CD4-positive, alpha-beta T cell treated with Interleukin-1 beta for 1 hour (primary cell): Measurements from ENCODE around the gene KCNE3.

Source experiments
- DNase-seq, 2 donors: peaks; one replicate each; pipeline ENCODE4 v3.0.0-alpha.2; 2020 to 2022

Gene KCNE3

GRCh38 chr11:74471037-74471436, 3.7 kb upstream of the KCNE3 start:
- no peak for DNase-seq

- DNase-seq, result no peak
These were observed 3.2 kb upstream of the KCNE3 start for GRCh38 chr11:74470526-74470925.

DNA sequence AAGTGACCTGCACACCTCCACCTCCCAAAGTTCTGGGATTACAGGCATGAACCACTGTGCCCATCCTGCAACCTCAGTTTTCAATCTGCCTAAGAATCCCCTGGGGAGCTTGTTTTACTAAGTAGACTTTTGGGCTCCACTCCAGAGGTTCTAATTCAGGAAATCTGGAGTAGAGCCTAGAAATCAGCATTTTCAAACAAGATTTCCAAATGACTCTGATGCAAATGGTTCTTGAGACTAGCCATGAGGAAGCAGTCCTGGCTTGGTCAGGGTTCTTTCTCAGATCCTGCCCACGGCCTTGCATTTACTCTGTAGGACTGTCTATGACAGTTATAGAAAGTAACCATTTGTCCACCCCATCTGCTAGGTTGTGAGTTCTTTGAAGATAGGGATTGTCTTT, 1.6 kb upstream of the KCNE3 start:
- no peak for DNase-seq

DNA sequence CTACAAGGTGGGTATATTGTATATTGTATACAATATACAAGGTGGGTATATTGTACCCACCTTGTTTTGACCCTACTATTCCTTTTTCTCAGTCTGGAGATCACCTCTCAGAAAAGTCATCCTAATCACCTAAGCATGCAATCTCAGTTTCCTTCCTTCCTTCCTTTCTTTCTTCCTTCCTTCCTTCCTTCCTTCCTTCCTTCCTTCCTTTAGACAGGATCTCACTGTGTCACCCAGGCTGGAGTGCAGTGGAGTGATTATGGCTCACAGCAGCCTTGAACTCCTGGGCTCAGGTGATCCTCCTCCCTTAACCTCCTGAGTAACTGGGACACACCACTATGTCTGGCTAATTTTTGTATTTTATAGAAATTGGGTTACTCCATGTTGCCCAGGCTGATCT, 1.2 kb upstream of the KCNE3 start:
- DNase-seq, result no peak

DNA sequence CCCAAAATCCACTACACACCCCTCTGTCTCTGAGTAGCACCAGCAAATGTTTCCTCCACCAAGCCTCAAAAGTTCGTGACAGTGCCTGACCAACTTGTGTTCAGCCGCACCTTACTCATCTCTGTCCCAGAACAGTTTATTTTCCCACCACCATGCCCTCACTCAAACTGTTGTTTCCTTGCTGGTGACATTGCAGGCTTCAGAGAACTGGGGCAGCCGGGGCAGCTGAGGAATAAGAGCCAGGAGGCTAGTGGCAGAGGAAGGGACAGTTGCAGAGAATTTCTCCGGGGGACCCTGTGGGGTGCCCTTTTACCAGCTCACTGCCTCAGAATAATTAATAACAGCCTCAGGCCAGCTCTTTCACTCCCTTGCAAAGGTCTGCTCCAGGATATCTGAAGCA, 709 bp upstream of the KCNE3 start:
- no peak for DNase-seq

- DNase-seq, result no peak
These were observed 2.0 kb downstream of the KCNE3 start for GRCh38 chr11:74465291-74465708.

DNA sequence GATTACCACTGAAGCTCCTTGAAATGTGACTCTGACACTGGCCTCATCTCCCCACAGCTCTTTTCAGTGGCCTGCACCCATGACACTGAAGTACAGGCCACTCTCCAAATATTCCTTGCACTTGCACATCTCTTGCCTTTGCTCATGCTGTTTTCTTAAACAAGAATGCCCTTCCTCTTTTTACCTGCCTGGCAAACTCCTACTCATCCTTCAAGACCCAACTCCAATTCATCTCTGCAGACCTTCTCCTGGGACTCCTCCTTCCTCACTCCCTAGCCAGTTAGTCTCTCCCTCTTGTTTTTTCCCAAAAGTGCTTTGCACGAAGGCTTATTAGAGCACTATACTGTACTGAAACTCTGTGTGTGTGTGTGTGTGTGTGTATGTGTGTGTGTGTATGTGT, 2.6 kb downstream of the KCNE3 start:
- DNase-seq, result no peak

- no peak for DNase-seq
These were observed 4.1 kb downstream of the KCNE3 start for GRCh38 chr11:74463216-74463615.

DNA sequence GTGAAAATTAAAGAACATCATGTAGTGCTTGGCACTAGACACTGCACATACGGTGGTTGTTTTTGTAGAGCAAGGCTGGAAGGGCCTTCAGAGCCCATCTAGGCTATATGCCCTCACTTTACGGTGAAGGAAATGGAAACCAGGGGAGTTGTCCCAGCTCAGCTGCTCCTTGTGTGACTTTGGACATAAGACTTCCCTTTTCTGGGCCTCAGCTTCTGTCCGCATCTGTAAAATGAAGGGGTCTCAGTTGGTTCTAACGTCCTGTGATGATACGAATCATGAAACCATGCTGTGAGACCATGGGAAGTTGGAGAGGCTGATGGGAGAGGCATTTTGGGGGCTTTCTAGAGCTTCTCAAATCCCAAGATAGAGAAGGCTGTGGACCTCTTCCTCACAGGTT, 4.7 kb downstream of the KCNE3 start:
- DNase-seq, result no peak

- DNase-seq, result peak; percentile 6 to 71
These were observed 5.3 kb downstream of the KCNE3 start for GRCh38 chr11:74462009-74462408.

GRCh38 chr11:74460481-74461154, 6.7 kb downstream of the KCNE3 start:
- no peak for DNase-seq

GRCh38 chr11:74460065-74460464, 7.3 kb downstream of the KCNE3 start:
- DNase-seq, result no peak

- no peak for DNase-seq
These were observed 7.8 kb downstream of the KCNE3 start for GRCh38 chr11:74459584-74459983.

DNA sequence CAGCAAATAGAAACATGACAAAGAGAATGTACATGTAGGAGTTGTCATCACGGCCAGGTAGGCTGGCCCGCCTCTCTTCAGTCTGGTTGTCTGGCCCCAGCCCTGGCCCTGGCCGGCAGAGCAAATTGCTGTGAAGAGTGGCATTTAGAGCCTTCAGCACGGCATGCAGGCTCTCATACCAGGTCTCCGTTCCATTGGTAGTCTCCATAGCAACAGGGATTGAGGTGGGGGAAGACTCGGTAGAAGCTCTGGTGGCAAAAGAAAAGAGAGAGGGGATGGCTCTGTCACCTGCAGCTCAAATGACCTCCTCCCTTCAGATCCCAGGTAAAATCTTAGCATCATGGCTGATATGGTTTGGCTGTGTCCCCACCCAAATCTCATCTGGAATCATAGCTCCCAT, 10.0 kb downstream of the KCNE3 start:
- DNase-seq, result no peak

DNA sequence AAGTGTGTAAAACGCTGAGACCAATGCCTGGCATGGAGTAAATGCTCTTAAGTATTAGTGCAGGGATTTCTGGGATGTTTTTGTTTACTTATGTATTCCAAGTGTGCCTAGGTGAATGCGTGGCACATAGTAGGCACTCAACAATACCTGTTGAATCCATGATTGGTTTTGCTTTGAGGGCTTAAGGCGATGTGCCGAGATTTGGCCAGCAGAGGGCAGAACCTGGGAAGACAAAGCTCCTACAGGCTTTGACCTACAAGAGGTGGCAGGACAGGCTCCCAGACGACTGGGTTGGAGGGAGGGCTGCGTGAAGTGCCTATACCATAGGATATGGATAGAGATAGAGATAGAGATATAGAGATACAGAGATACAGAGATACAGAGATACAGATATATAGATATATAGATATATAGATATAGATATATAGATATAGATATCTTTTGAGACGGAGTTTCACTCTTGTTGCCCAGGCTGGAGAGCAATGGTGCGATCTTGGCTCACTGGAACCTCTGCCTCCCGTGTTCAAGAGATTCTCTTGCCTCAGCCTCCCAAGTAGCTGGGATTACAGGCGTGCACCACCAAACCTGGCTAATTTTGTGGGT, 13.9 kb downstream of the KCNE3 start:
- DNase-seq, result peak; percentile 53 to 55

DNA sequence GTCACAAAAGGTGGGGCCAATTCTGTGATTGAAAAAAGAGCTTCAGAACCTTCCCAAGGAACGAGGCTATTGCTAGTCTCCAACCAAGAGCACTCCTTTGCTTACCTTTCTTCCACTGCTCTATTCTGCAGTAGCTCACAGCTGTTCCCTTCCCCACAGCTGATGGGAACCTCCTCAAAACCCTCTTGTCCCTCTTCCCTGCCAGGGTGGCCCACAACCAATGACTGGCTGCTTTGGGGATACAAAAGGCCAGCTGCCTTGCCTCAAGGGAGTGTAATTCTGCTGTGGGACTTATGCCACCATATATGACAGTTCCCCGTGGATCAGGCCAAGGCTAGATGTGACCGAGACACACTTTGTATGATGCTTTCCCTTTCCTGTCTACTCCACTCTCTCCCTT, 15.0 kb downstream of the KCNE3 start:
- DNase-seq, result no peak

GRCh38 chr11:74450318-74450717, 17.0 kb downstream of the KCNE3 start:
- DNase-seq, result no peak

DNA sequence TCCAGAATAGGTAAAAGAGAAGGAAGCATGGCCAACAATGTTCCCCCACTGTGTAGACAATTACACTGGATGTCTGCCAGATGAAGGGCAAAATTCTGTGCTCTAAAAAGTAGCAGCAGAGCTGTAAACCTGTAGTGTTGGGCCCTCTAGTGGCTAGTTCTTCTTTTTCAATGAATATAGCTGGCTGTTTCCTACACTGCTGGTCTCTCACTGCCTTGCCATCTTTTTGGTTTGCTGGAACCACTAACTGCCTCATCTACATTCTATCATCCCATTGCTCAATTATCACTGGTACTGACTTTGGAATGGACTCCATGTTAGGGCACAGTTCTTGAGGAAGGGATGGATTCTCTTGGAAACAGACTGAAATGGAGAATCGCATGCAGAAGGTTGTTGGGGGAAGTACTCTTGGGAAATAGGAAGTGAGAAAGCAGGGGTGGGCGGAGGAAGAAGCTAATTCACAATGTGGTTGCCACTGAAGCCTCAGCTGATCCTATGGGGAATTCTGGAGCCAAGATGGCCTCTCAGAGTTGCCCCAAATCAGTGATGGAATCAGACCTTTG, 17.9 kb downstream of the KCNE3 start:
- DNase-seq, result peak; percentile 34 to 69

DNA sequence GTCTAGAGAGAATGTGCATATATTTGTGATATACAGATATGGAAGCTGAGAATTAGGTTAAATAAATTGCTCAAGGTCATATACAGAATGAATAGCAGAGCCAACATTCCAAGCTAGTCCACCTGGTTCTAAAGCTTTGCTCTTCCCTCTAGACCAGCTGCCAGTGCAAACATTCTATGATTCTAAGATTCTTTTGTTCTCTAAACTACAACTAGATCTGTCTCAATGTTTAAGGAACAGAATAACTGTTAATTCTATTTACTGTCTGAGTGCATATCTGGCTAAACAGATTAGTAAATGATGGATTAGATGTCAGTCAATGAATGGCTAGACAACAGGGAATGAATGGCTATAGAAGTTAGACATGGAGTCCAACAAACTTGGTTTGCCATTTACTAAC, 19.6 kb downstream of the KCNE3 start:
- no peak for DNase-seq

DNA sequence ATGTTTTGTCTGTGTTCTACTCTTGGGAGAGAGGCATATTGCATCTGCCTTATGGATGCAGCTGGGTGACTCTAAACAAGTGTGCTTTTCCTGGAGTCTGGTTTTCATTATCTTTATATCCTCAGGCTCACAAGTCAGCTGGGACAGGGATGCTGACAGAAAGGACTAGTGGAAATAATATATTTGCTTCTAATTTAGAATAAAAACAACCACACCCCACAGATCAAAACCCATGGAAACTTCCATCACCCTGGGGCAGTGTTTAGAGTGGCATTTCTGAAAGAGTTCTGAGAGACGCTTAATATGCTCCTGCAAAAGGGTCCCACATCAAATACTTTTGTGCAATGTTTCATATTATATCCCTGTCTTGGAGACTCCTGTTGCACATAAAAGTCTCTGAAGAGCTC, 20.8 kb downstream of the KCNE3 start:
- DNase-seq, result no peak

GRCh38 chr11:74444173-74444826, 23.0 kb downstream of the KCNE3 start:
- DNase-seq, result no peak

DNA sequence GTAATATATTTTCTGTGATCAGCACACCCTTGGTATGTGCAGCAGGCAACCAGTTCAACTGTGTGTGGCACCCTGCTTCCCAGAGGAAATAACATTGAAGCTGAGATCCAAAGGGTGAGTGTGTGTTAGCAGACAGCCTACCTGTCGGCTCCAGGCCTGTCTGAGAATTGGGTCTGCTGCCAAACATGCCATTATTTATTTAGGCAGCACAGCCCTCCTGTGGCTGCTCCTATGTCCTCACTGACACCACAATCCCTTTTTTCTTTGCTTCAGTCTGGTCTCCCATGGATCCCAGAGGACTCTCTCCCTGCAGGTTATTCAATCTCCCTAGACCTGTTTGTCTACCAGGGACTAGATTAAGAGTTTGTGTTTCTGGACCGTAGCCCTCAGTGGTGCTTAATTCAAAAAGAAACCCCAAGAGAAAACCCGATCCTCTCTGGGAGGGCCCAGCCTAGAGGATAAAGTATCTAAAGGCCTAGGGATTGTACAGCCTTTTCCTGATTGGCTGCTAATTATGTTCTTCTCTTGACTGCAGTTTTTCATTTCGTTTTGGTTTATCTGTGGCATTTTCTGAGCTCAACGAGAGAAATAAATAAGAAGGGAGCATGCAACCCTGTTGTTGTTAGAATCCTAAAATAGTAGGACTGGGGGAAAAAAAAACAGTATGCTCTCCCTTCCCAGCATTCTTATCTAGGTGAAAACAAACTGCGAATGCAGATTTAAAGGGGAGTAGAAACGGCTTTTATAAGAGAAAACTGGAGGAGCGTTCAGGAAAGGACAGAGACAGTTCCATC, 24.1 kb downstream of the KCNE3 start:
- no peak for DNase-seq

GRCh38 chr11:74442636-74443035, 24.7 kb downstream of the KCNE3 start:
- no peak for DNase-seq
